Gastrocnemius medialis (tissue), 4 donors: ENCODE data around the gene SLC48A1. TPM values are rescaled to one million over a fixed set of nuclear protein-coding genes. Genes with fewer than 3 reads are reported as not detected.

Experiments used
- ATAC-seq, 2 donors: fragments of 150-250 bp; one replicate each; pipeline ENCODE4 v1.9.1; 2016
- DNase-seq, 2 donors: peaks; one replicate each; pipeline ENCODE4 v3.0.0-alpha.2; 2019
- H3K27ac ChIP-seq, 4 donors: fragments of 200-600 bp; sonication (generic); 1 replicate in 1 of 4; 2 replicates in 3 of 4; pipeline ENCODE4 v1.5.1; 2016 to 2018; ENCODE audit warnings: mild to moderate bottlenecking in 2 of 4, moderate library complexity in 1 of 4
- H3K27me3 ChIP-seq, 3 donors: fragments of 200-600 bp; sonication (generic) in 2 of 3; 1 replicate in 1 of 3; 2 replicates in 2 of 3; pipeline versions ENCODE4 v1.5.1 to v1.6.0; 2016 to 2019; ENCODE audit warnings: mild to moderate bottlenecking in 1 of 3, moderate library complexity in 1 of 3
- H3K36me3 ChIP-seq, 2 donors: fragments of 200-600 bp; sonication (generic) in 1 of 2; one replicate each; pipeline ENCODE4 v1.5.1; 2017 to 2018
- H3K4me1 ChIP-seq, 2 donors: fragments of 200-600 bp; sonication (generic) in 1 of 2; one replicate each; pipeline ENCODE4 v1.5.1; 2016 to 2017; ENCODE audit warnings: mild to moderate bottlenecking in 2 of 2
- H3K4me3 ChIP-seq, 4 donors: fragments of 200-600 bp; sonication (generic) in 3 of 4; 1 replicate in 1 of 4; 2 replicates in 3 of 4; pipeline ENCODE4 v1.5.1; 2016 to 2019; ENCODE audit warnings: mild to moderate bottlenecking in 2 of 4
- H3K9me3 ChIP-seq, 3 donors: fragments of 200-600 bp; sonication (generic) in 2 of 3; 1 replicate in 1 of 3; 2 replicates in 2 of 3; pipeline ENCODE4 v1.5.1; 2016 to 2019
- POLR2A ChIP-seq, 2 donors: fragments of 450-650 bp; IDR thresholded peaks; one replicate each; pipeline ENCODE4 v1.6.1; 2017; ENCODE audit warnings: antibody characterized with exemption in 2 of 2, mild to moderate bottlenecking in 2 of 2, moderate library complexity in 2 of 2
- in situ Hi-C, 4 donors: fragments of 200-750 bp; cut with MboI; loops; one replicate each; pipeline versions ENCODE4 v1.15.0 to v1.8.0; 2017; ENCODE audit warnings: low sequenced_read_pairs in 4 of 4
- intact Hi-C: fragments of 100-400 bp; cut with DNase I; formaldehyde crosslinking; loops from one replicate; pipeline ENCODE4 v1.15.1; 2023; ENCODE audit warnings: low total_unique reads
- total RNA-seq, 4 donors: library from RNA; depleted of rRNA; stranded (reverse); fragments of >200 nt; gene quantifications; one replicate each; pipeline versions ENCODE4 v1.1.0 to v1.2.3, GENCODE V29; 2016
- TF ChIP-seq, protein P1 (sequence below), 5 experiments: fragments of 450-650 bp in 3 of 5; fragments of 200-600 bp in 2 of 5; sonication (generic) in 2 of 5; IDR thresholded peaks in 4 of 5; conservative IDR thresholded peaks in 1 of 5; 1 replicate in 4 of 5; 2 replicates in 1 of 5; pipeline ENCODE4 v1.5.1; 2016 to 2019; ENCODE audit warnings: antibody characterized with exemption in 5 of 5, mild to moderate bottlenecking in 3 of 5, moderate library complexity in 3 of 5

Gene SLC48A1
- total RNA-seq, 4 donors from 2014 or later: 28.3 to 62.6 (median 45.6) TPM

DNA sequence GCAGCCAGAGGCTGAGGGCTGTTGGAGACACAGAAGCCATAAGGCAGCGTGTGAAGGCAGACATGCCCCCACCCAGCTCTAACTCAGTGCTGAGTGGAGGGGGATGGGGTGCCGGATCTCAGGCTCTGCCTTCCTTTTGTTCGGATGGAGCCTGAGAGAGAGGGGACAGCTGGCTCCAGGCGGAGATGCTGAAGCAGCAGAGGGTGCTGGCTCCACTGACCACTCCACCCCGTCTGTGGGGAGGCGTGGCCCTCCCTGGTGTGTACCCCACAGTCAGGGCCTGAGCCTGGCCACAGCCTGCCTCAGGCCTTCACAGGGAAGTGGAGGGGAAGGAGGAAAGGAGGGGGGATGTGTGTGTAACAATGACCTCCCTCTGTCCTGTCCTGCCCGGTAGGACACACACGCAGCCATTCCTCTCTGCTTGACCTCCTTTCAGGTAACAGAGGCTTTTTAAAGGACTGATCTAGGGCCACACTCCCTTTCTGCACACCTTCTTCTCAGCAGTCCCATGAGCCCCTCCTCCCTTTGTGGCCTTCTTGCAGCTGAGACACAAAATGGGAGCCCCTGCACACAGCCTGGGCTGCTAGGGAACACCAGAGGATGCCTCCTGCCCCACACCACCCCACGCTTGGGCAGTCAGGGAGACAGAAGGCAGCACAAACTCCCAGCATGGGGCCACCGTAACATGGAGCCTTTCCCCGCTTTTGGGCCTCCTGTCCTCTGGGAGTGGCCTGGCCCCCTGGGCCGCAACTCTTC is 38.1 kb upstream of the SLC48A1 start:
- DNase-seq (no peak), ATAC-seq (no peak)
- no peaks in the 10 kb centered on the region for H3K9me3 ChIP-seq
- H3K27me3 ChIP-seq: no peaks in the 10 kb centered on the region
- intact Hi-C loops: no loop called here
- peaks cover 46 to 59% of the 10 kb centered on the region in 2 donors for H3K4me1 ChIP-seq
- no peaks in the 10 kb centered on the region for H3K36me3 ChIP-seq
- no peak for TF ChIP-seq POLR2A (IDR thresholded peaks at IDR 0.05)
- TF ChIP-seq, protein P1, sequence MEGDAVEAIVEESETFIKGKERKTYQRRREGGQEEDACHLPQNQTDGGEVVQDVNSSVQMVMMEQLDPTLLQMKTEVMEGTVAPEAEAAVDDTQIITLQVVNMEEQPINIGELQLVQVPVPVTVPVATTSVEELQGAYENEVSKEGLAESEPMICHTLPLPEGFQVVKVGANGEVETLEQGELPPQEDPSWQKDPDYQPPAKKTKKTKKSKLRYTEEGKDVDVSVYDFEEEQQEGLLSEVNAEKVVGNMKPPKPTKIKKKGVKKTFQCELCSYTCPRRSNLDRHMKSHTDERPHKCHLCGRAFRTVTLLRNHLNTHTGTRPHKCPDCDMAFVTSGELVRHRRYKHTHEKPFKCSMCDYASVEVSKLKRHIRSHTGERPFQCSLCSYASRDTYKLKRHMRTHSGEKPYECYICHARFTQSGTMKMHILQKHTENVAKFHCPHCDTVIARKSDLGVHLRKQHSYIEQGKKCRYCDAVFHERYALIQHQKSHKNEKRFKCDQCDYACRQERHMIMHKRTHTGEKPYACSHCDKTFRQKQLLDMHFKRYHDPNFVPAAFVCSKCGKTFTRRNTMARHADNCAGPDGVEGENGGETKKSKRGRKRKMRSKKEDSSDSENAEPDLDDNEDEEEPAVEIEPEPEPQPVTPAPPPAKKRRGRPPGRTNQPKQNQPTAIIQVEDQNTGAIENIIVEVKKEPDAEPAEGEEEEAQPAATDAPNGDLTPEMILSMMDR (IDR thresholded peaks at IDR 0.05 in 4 of 5, conservative IDR thresholded peaks at IDR 0.05 in 1 of 5): no peak
- H3K4me3 ChIP-seq: no peak overlapping the region
- in situ Hi-C loops: loop anchor here in 2 of 4 donors (25.0 kb wide), 1 partner anchor 102 kb away; no protein-coding TSS in a partner anchor
- H3K27ac ChIP-seq: peak overlapping the region; percentile 61 to 79 (median 64)

DNA sequence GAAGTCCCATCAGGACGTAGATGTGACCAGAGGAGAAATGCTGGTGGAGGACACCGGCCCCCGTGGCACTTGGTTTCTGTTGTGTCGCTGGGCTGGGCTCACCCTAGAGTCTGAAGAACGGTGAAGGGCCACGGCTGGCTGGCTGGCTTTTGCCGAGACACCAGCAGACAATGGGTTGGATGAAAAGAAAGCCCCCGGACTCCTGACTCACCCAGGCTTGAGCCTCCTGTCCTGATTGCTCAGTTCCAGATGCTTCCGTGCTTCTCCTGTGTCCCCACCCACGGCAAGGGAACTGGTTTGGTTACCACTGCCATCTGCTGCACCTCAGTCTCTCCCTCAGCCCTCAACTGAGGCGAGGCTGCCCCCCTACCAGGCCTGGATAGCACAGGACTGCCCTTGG is 37.4 kb upstream of the SLC48A1 start:
- TF ChIP-seq, protein P1 (IDR thresholded peaks at IDR 0.05 in 4 of 5, conservative IDR thresholded peaks at IDR 0.05 in 1 of 5): no peak
- no peak for TF ChIP-seq POLR2A (IDR thresholded peaks at IDR 0.05)
- intact Hi-C loops (no loop called here), in situ Hi-C loops (loop anchor here in 2 of 4 donors (25.0 kb wide), 1 partner anchor 102 kb away; no protein-coding TSS in a partner anchor)
- no peak overlapping the region for H3K4me3 ChIP-seq
- peaks cover 49 to 52% of the 10 kb centered on the region in 2 donors for H3K4me1 ChIP-seq
- no peak for DNase-seq
- ATAC-seq: no peak
- H3K27ac ChIP-seq: peak overlapping the region; percentile 61 to 79 (median 64)
- H3K36me3 ChIP-seq: no peaks in the 10 kb centered on the region
- no peaks in the 10 kb centered on the region for H3K27me3 ChIP-seq
- H3K9me3 ChIP-seq: no peaks in the 10 kb centered on the region

DNA sequence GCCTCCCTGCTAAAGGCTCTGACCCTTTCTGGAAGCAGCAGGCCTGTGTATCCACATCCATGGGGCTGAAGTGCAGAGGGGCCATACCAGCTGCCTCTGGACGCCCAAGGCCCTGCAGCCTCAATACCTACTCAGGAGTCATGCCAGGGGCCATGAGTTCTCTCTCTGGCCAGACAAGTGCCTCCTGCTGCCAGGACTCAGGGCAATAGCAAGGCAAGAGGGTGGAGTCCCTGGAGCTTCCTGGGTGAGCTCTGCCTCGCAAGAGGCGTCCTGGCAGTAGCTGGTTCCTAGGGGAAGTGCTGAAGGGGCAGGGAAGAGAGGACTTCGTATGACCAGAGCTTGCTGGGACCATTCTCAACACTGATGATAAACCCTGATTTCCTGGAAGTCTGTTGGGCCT is 36.8 kb upstream of the SLC48A1 start:
- in situ Hi-C loops: loop anchor here in 2 of 4 donors (25.0 kb wide), 1 partner anchor 101 kb away; no protein-coding TSS in a partner anchor
- ATAC-seq: no peak

DNA sequence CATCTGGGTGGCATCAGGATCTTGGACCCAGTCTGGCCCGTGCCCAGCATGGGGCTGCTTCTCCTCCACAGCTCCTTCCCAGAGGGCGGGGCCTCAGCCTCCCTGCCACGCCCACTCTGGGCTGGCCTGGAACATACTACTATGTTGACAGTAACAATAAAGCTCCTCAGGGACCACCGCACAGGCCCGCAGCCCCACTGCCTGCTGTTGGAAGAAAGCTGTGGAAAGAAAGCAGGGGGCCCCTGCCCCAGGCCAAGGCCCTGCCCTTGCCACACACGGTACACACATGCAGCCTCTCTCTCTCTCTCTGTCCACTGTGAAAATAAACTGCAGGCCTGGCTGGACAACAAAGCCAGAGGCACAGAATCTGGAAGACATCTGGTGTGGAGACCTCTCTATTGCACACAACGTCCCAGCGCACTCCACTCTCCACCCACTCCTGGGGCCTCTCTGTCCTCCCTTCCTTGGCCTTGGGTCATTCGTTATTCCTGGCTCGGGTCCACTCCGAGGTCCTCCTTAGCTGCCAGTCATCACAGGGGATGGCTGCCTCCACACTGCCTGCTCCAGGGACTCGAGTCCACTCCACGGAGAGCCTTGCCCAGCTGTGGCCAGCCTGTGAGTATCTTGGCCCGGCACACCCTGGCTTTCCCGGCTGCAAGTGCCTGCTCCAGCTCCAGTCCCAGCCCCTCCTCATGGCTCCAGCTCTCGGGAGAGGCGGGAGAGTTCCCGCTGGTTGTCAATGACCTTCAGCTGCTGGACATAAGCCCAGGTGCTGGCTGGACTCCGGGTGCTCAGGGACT is 36.0 kb upstream of the SLC48A1 start:
- in situ Hi-C loops: loop anchor here in 2 of 4 donors (25.0 kb wide), 1 partner anchor 100 kb away; no protein-coding TSS in a partner anchor
- Histone ChIP-seq H3K36me3 (no peaks in the 10 kb centered on the region), H3K4me3 (peak overlapping the region in 3 of 4 donors; percentile 10 to 16 (median 13)), H3K27ac (peak overlapping the region; percentile 61 to 79 (median 64)), H3K4me1 (peaks cover 47 to 57% of the 10 kb centered on the region in 2 donors), H3K27me3 (no peaks in the 10 kb centered on the region), H3K9me3 (no peaks in the 10 kb centered on the region)
- intact Hi-C loops: loop anchor here (1.0 kb wide), 1 partner anchor 20 kb away; no protein-coding TSS in a partner anchor
- ATAC-seq (peak; percentile 67 to 74), DNase-seq (peak; percentile 51 to 82)
- TF ChIP-seq, protein P1 (IDR thresholded peaks at IDR 0.05 in 4 of 5, conservative IDR thresholded peaks at IDR 0.05 in 1 of 5): no peak
- TF ChIP-seq POLR2A (IDR thresholded peaks at IDR 0.05): no peak

More for the DNA sequence above, 36.8 kb upstream of the SLC48A1 start:
- Histone ChIP-seq H3K4me1 (peaks cover 50 to 54% of the 10 kb centered on the region in 2 donors), H3K27me3 (no peaks in the 10 kb centered on the region), H3K4me3 (no peak overlapping the region), H3K36me3 (no peaks in the 10 kb centered on the region), H3K9me3 (no peaks in the 10 kb centered on the region), H3K27ac (peak overlapping the region; percentile 61 to 79 (median 64))
- TF ChIP-seq POLR2A (IDR thresholded peaks at IDR 0.05): no peak
- TF ChIP-seq, protein P1 (IDR thresholded peaks at IDR 0.05 in 4 of 5, conservative IDR thresholded peaks at IDR 0.05 in 1 of 5): no peak
- no peak for DNase-seq
- intact Hi-C loops: no loop called here
